ENCODE results near the gene NKX3-2.

- TF ChIP-seq CTCF (IDR thresholded peaks at IDR 0.05) (no peak), POLR2AphosphoS5 (IDR thresholded peaks at IDR 0.05) (no peak)
These were observed 2.0 kb upstream of the NKX3-2 start for GRCh38 chr4:13546142-13546940.
